GM23248 (cell line): ENCODE data around the gene TOMM40L. TPM values are rescaled to one million over a fixed set of nuclear protein-coding genes. Genes with fewer than 3 reads are reported as not detected.

ENCODE experiments used
- DNase-seq: peaks from one replicate; pipeline ENCODE4 v3.0.0-alpha.2; 2015
- H2AFZ ChIP-seq: fragments of 200-600 bp; sonication (generic); 2 replicates; pipeline ENCODE4 v1.6.1; 2016; ENCODE audit warnings: antibody characterized with exemption
- H3F3A ChIP-seq: fragments of 200-600 bp; sonication (generic); 2 replicates; pipeline ENCODE4 v1.6.1; 2016; ENCODE audit warnings: mild to moderate bottlenecking, antibody characterized with exemption, mixed run types; ENCODE audit not compliant: insufficient read depth
- H3K27ac ChIP-seq: fragments of 200-600 bp; sonication (generic); 2 replicates; pipeline ENCODE4 v1.5.1; 2016; ENCODE audit warnings: mild to moderate bottlenecking
- H3K27me3 ChIP-seq: fragments of 200-600 bp; sonication (generic); replicated peaks from 2 replicates; pipeline ENCODE4 v1.6.1; 2016; ENCODE audit warnings: mild to moderate bottlenecking; ENCODE audit not compliant: insufficient read depth
- H3K36me3 ChIP-seq: fragments of 200-600 bp; sonication (generic); 2 replicates; pipeline ENCODE4 v1.6.1; 2016; ENCODE audit warnings: low read depth, mild to moderate bottlenecking
- H3K4me1 ChIP-seq: fragments of 200-600 bp; sonication (generic); 2 replicates; pipeline ENCODE4 v1.6.1; 2016; ENCODE audit warnings: mild to moderate bottlenecking; ENCODE audit not compliant: insufficient read depth
- H3K4me2 ChIP-seq: fragments of 200-600 bp; sonication (generic); one replicate; pipeline ENCODE4 v1.6.1; 2016; ENCODE audit warnings: mild to moderate bottlenecking; ENCODE audit not compliant: unreplicated experiment
- H3K4me3 ChIP-seq: fragments of 200-600 bp; sonication (generic); 2 replicates; pipeline ENCODE4 v1.5.1; 2016; ENCODE audit warnings: mild to moderate bottlenecking
- H3K79me2 ChIP-seq: fragments of 200-600 bp; sonication (generic); 2 replicates; pipeline ENCODE4 v1.6.1; 2016; ENCODE audit warnings: mild to moderate bottlenecking; ENCODE audit not compliant: insufficient read depth
- H3K9ac ChIP-seq: fragments of 200-600 bp; sonication (generic); 2 replicates; pipeline ENCODE4 v1.6.1; 2016; ENCODE audit warnings: mild to moderate bottlenecking
- H3K9me2 ChIP-seq: fragments of 200-600 bp; sonication (generic); 2 replicates; pipeline ENCODE4 v1.6.1; 2016; ENCODE audit warnings: mixed run types, mild to moderate bottlenecking, moderate library complexity; ENCODE audit not compliant: insufficient read depth
- H3K9me3 ChIP-seq: fragments of 200-600 bp; sonication (generic); one replicate; pipeline ENCODE4 v1.6.1; 2017; ENCODE audit warnings: low read depth
- H4K20me1 ChIP-seq: fragments of 200-600 bp; sonication (generic); 2 replicates; pipeline ENCODE4 v1.6.0; 2016; ENCODE audit not compliant: insufficient read depth
- EZH2 ChIP-seq: fragments of 200-600 bp; sonication (generic); IDR thresholded peaks from 2 replicates; pipeline ENCODE4 v1.6.1; 2018; ENCODE audit warnings: antibody characterized with exemption, mild to moderate bottlenecking; ENCODE audit not compliant: insufficient read depth, poor library complexity, severe bottlenecking
- EZH2phosphoT487 ChIP-seq: fragments of 200-600 bp; sonication (generic); IDR thresholded peaks from 2 replicates; pipeline ENCODE4 v1.6.1; 2018; ENCODE audit warnings: antibody characterized with exemption, moderate library complexity, mild to moderate bottlenecking, low read depth; ENCODE audit not compliant: insufficient read depth
- WGBS, 2 experiments: methylation state at CpG; one replicate each; pipeline ENCODE4 v1.1.6; 2015 to 2017; ENCODE audit warnings: low lambda C conversion rate in 2 of 2, low coverage in 1 of 2; ENCODE audit errors: missing lambda C conversion rate in 2 of 2; 5-methylcytosine and 5-hydroxymethylcytosine counted together
- in situ Hi-C: fragments of 300-500 bp; cut with MboI; formaldehyde crosslinking; loops from 2 replicates; pipeline ENCODE4 v1.15.0; 2020
- polyA plus RNA-seq: library from polyadenylated mRNA; unstranded; fragments of >200 nt; fragmentation: Nextera tagmentation; extraction: Ambion mirVana; gene quantifications from 2 replicates; pipeline ENCODE4 v1.2.1, GENCODE V29; 2016
- total RNA-seq: library from RNA; depleted of rRNA; stranded (reverse); fragments of >200 nt; shearing (Covaris generic); gene quantifications from 2 replicates; pipeline ENCODE4 v1.2.3, GENCODE V29; 2014

The TOMM40L gene
- total and polyA plus RNA-seq, 2 experiments from 2014 or later, result 5.7 to 6.5 TPM

GRCh38 chr1:161201836-161202712, 23.8 kb upstream of the TOMM40L start, which contains the start of gene NDUFS2:
Gene NDUFS2, plus strand, starts transcription at chr1:161202367. Its CDS starts 19 bp downstream, at chr1:161202386.
- Histone ChIP-seq H3K4me2 (peak within 1 kb of the TSS; percentile 87), H3K79me2 (peaks cover 56% of the 10 kb centered on the region), H3K4me3 (peak within 1 kb of the TSS; percentile 91), H3K27me3 (no peaks in the 10 kb centered on the region), H2AFZ (peak within 1 kb of the TSS; percentile 74), H3K9me2 (no peaks in the 10 kb centered on the region), H3K27ac (peak within 1 kb of the TSS; percentile 97), H3K36me3 (peaks cover 14% of the 10 kb centered on the region; the same call in 1 of the 2 replicates), H3K4me1 (peaks cover 46% of the 10 kb centered on the region), H4K20me1 (no peaks in the 10 kb centered on the region), H3F3A (peaks cover 42% of the 10 kb centered on the region), H3K9ac (peak within 1 kb of the TSS; percentile 90), H3K9me3 (no peaks in the 10 kb centered on the region)
- WGBS, 2 experiments, result 1% methylated on average over 53 of the region's 53 CpGs
- DNase-seq, result peak; percentile 100
- in situ Hi-C loops, result no loop called here
- TF ChIP-seq EZH2phosphoT487 (no peak), EZH2 (no peak)

- Histone ChIP-seq H3K9ac (no peak overlapping the region), H3K4me2 (no peak overlapping the region), H3K79me2 (peaks cover 63% of the 10 kb centered on the region), H3K4me3 (no peak overlapping the region), H4K20me1 (no peaks in the 10 kb centered on the region), H3K9me2 (no peaks in the 10 kb centered on the region), H2AFZ (no peak overlapping the region), H3K4me1 (peaks cover 18% of the 10 kb centered on the region), H3K27ac (no peak overlapping the region; the same call in 1 of the 2 replicates), H3K9me3 (no peaks in the 10 kb centered on the region), H3K27me3 (no peaks in the 10 kb centered on the region), H3K36me3 (peaks cover 46% of the 10 kb centered on the region), H3F3A (peaks cover 19% of the 10 kb centered on the region)
- peak; percentile 49 for DNase-seq
- in situ Hi-C loops, result no loop called here
- TF ChIP-seq EZH2phosphoT487 (no peak), EZH2 (no peak)
- WGBS, 2 experiments, result 75 to 80% methylated on average over 12 of the region's 12 CpGs
These were observed 19.3 kb upstream of the TOMM40L start for GRCh38 chr1:161206411-161207140.

DNA sequence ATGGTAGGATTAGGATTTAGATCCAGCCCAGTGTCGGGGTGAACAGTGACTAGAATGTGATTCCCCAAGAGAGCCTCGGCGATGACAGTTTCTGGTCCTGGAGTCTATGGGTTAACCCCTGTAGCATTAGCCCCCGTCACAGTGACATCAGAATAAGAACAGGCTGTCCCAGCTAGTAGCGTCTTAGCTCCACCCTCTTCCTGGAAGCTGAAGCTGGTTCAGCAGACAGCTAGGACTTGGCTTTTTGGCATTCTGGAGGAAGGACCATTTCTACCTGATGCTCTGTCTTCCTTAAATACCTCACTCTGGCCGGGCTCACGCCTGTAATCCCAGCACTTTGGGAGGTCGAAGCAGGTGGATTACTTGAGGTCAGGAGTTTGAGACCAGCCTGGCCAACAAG, 18.7 kb upstream of the TOMM40L start:
- H3K9me3 ChIP-seq, result no peaks in the 10 kb centered on the region
- H3K79me2 ChIP-seq, result peaks cover 65% of the 10 kb centered on the region
- H3F3A ChIP-seq, result peaks cover 16% of the 10 kb centered on the region
- H3K4me1 ChIP-seq, result peaks cover 15% of the 10 kb centered on the region
- no peak for DNase-seq
- H3K4me2 ChIP-seq, result no peak overlapping the region
- 78 to 83% methylated on average over 8 of the region's 8 CpGs for WGBS, 2 experiments
- H3K27me3 ChIP-seq, result no peaks in the 10 kb centered on the region
- H3K9me2 ChIP-seq, result no peaks in the 10 kb centered on the region
- no peak overlapping the region for H3K27ac ChIP-seq
- H3K9ac ChIP-seq, result no peak overlapping the region
- H4K20me1 ChIP-seq, result no peaks in the 10 kb centered on the region
- in situ Hi-C loops, result no loop called here
- peaks cover 52% of the 10 kb centered on the region for H3K36me3 ChIP-seq
- no peak for TF ChIP-seq EZH2
- TF ChIP-seq EZH2phosphoT487, result no peak
- no peak overlapping the region for H2AFZ ChIP-seq
- H3K4me3 ChIP-seq, result no peak overlapping the region

GRCh38 chr1:161209790-161210409, 16.0 kb upstream of the TOMM40L start:
- Histone ChIP-seq H3K9ac (no peak overlapping the region), H3K27ac (no peak overlapping the region), H3K27me3 (no peaks in the 10 kb centered on the region), H2AFZ (no peak overlapping the region), H3K36me3 (peaks cover 64% of the 10 kb centered on the region), H3K4me3 (no peak overlapping the region), H3K9me2 (no peaks in the 10 kb centered on the region), H4K20me1 (no peaks in the 10 kb centered on the region), H3K4me1 (0 out of 2 replicates have a peak, but pooled peaks cover 4% of the 10 kb centered on the region), H3K79me2 (peaks cover 37% of the 10 kb centered on the region), H3F3A (peaks cover 25% of the 10 kb centered on the region), H3K9me3 (no peaks in the 10 kb centered on the region), H3K4me2 (no peak overlapping the region)
- in situ Hi-C loops, result no loop called here
- 24 to 27% methylated on average over 11 of the region's 11 CpGs for WGBS, 2 experiments
- peak; percentile 89 for DNase-seq
- no peak for TF ChIP-seq EZH2phosphoT487
- no peak for TF ChIP-seq EZH2
